ENCODE results near the gene ITGA4. TPM values are rescaled to one million over a fixed set of nuclear protein-coding genes. Genes with fewer than 3 reads are reported as not detected.

ITGA4 gene
- total and polyA plus RNA-seq, 2 of the 13 experiments (the other 11 are each of a cell fraction or from before 2014, with no cell fraction given), result not detected

GRCh38 chr2:181523756-181524155 lies 66.6 kb downstream of the ITGA4 start (continued):
- TF ChIP-seq ZNF749 (CRISPR knock-in tag; IDR thresholded peaks at IDR 0.05; ENCODE audit: borderline replicate concordance), result no peak
- no peak for TF ChIP-seq CENPX (CRISPR knock-in tag; IDR thresholded peaks at IDR 0.05)
- TF ChIP-seq TSC22D2 (CRISPR knock-in tag; IDR thresholded peaks at IDR 0.05; ENCODE audit: borderline replicate concordance), result no peak
- TF ChIP-seq FLYWCH1 (CRISPR knock-in tag; IDR thresholded peaks at IDR 0.05), result no peak

- BruUV-seq (replicated peaks), result no TSS peak
- no peak for TF ChIP-seq SKI (IDR thresholded peaks at IDR 0.05; ENCODE audit: partially characterized antibody)
- TF ChIP-seq SP1 (IDR thresholded peaks at IDR 0.05), result no peak
- no peak for TF ChIP-seq SP1 (CRISPR knock-in tag; IDR thresholded peaks at IDR 0.05)
- no peak for TF ChIP-seq STAT6 (CRISPR knock-in tag; IDR thresholded peaks at IDR 0.05; ENCODE audit: borderline replicate concordance)
- no peak for TF ChIP-seq ZNF331 (CRISPR knock-in tag; IDR thresholded peaks at IDR 0.05)
- TF ChIP-seq ZNF646 (CRISPR knock-in tag; IDR thresholded peaks at IDR 0.05), result no peak
- TF ChIP-seq HOXA9 (CRISPR knock-in tag; IDR thresholded peaks at IDR 0.05; ENCODE audit: borderline replicate concordance), result no peak
- TF ChIP-seq NFKB2 (CRISPR knock-in tag; IDR thresholded peaks at IDR 0.05; ENCODE audit: borderline replicate concordance), result no peak
- no peak for TF ChIP-seq ZNF496 (CRISPR knock-in tag; IDR thresholded peaks at IDR 0.05; ENCODE audit: insufficient replicate concordance)
- no peak for TF ChIP-seq IRF9 (CRISPR knock-in tag; IDR thresholded peaks at IDR 0.05; ENCODE audit: borderline replicate concordance)
Measured at GRCh38 chr2:181526014-181526413, 68.8 kb downstream of the ITGA4 start.

More at GRCh38 chr2:181526014-181526413, 68.8 kb downstream of the ITGA4 start:
- H3K9ac ChIP-seq (ENCODE audit: insufficient read depth, low read depth, low read length), result no peak overlapping the region
- no peaks in the 10 kb centered on the region for H3K4me1 ChIP-seq (ENCODE audit: insufficient read depth, low read length)
- FAIRE-seq (no peak), DNase-seq (ENCODE audit: low spot score) (no peak), ATAC-seq (no peak)
- WGBS (ENCODE audit: low lambda C conversion rate), result 25% methylated on average over 4 of the region's 4 CpGs
- no peaks in the 10 kb centered on the region for H4K20me1 ChIP-seq (ENCODE audit: insufficient read depth, low read length)
- H3K27me3 ChIP-seq (ENCODE audit: control insufficient read depth in 1 of 2, insufficient read depth in 2 of 2, low read length in 2 of 2), result no peaks in the 10 kb centered on the region; a peak in 1 of 5 replicates
- H3K4me2 ChIP-seq (ENCODE audit: low read depth, low read length), result no peak overlapping the region
- no peaks in the 10 kb centered on the region for H3K79me2 ChIP-seq (ENCODE audit: insufficient read depth, low read length)
- intact Hi-C loops (cut with micrococcal nuclease; ENCODE audit: unreplicated experiment) (no loop called here), in situ Hi-C loops (cut with HindIII; ENCODE audit: extremely low pct_ligation_motif_present, low pct_unique_long_range_greater_than_20kb) (no loop called here)
- no peak overlapping the region for H2AFZ ChIP-seq (ENCODE audit: low read length)
- H3K9me3 ChIP-seq (ENCODE audit: low read length), result no peaks in the 10 kb centered on the region
- H3K4me3 ChIP-seq (replicated peaks in 1 of 3; ENCODE audit: insufficient read depth in 1 of 3, low read depth in 2 of 3, low read length in 3 of 3), result no peak overlapping the region
- POLR2A ChIA-PET, result no interaction called here
- CTCF ChIA-PET (ENCODE audit: low intra/inter-chr PET ratio, low total read pairs), result no interaction called here
- H3K27ac ChIP-seq (ENCODE audit: extremely low read length, insufficient read depth, low read length), result no peak overlapping the region
- no peaks in the 10 kb centered on the region for H3K36me3 ChIP-seq (replicated peaks in 1 of 2; ENCODE audit: control insufficient read depth in 1 of 2, insufficient read depth in 2 of 2, low read length in 2 of 2)

Data from HepG2 (cell line).